K562 (cell line): Measurements from ENCODE around the gene SLC39A3.

Experiments
- CHD1 ChIP-seq: fragments of 200-600 bp; sonication (generic); IDR thresholded peaks from one replicate; pipeline ENCODE4 v1.6.1; 2012; ENCODE audit warnings: mild to moderate bottlenecking, moderate library complexity, low read length, inconsistent platforms
- EP300 ChIP-seq: IDR thresholded peaks from 2 replicates; pipeline ENCODE4 v1.6.1; 2012; ENCODE audit warnings: low read length, improper control_type of control experiment
- LARP7 ChIP-seq: fragments of 450-650 bp; IDR thresholded peaks from 2 replicates; pipeline ENCODE4 v1.6.1; 2016
- POLR2A ChIP-seq: fragments of 450-650 bp; conservative IDR thresholded peaks from 2 replicates; pipeline ENCODE4 v1.6.1; 2016
- POLR2AphosphoS2 ChIP-seq: IDR thresholded peaks from 2 replicates; pipeline ENCODE4 v1.6.1; 2012; ENCODE audit warnings: low read length, improper control_type of control experiment
- POU5F1 ChIP-seq: fragments of 150-350 bp; IDR thresholded peaks from 2 replicates; pipeline ENCODE4 v1.6.1; 2014; ENCODE audit warnings: borderline replicate concordance, low read length, low read depth, mild to moderate bottlenecking; ENCODE audit not compliant: partially characterized antibody
- TF ChIP-seq, protein P1 (sequence below), 2 experiments: fragments of 450-650 bp; IDR thresholded peaks; 2 replicates each; pipeline ENCODE4 v1.6.1; 2018; ENCODE audit warnings: mild to moderate bottlenecking in 2 of 2, low read depth in 1 of 2; ENCODE audit not compliant: partially characterized antibody in 2 of 2

- TF ChIP-seq LARP7 (no peak), POLR2AphosphoS2 (no peak), POLR2A (no peak), CHD1 (no peak), EP300 (no peak), POU5F1 (no peak)
- TF ChIP-seq, protein P1, sequence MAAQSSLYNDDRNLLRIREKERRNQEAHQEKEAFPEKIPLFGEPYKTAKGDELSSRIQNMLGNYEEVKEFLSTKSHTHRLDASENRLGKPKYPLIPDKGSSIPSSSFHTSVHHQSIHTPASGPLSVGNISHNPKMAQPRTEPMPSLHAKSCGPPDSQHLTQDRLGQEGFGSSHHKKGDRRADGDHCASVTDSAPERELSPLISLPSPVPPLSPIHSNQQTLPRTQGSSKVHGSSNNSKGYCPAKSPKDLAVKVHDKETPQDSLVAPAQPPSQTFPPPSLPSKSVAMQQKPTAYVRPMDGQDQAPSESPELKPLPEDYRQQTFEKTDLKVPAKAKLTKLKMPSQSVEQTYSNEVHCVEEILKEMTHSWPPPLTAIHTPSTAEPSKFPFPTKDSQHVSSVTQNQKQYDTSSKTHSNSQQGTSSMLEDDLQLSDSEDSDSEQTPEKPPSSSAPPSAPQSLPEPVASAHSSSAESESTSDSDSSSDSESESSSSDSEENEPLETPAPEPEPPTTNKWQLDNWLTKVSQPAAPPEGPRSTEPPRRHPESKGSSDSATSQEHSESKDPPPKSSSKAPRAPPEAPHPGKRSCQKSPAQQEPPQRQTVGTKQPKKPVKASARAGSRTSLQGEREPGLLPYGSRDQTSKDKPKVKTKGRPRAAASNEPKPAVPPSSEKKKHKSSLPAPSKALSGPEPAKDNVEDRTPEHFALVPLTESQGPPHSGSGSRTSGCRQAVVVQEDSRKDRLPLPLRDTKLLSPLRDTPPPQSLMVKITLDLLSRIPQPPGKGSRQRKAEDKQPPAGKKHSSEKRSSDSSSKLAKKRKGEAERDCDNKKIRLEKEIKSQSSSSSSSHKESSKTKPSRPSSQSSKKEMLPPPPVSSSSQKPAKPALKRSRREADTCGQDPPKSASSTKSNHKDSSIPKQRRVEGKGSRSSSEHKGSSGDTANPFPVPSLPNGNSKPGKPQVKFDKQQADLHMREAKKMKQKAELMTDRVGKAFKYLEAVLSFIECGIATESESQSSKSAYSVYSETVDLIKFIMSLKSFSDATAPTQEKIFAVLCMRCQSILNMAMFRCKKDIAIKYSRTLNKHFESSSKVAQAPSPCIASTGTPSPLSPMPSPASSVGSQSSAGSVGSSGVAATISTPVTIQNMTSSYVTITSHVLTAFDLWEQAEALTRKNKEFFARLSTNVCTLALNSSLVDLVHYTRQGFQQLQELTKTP (IDR thresholded peaks at IDR 0.05; ENCODE audit: low read depth in 1 of 2, partially characterized antibody in 2 of 2), result no peak
Measured at GRCh38 chr19:2755448-2755705, 15.6 kb upstream of the SLC39A3 start.
